Parathyroid adenoma (tissue), 2 donors: ENCODE data around the gene IKZF2.

Experiments
- H2AFZ ChIP-seq: fragments of 300-600 bp; sonication (generic); one replicate; pipeline ENCODE4 v1.7.0; 2017; ENCODE audit warnings: antibody characterized with exemption, mild to moderate bottlenecking
- H3K27ac ChIP-seq: fragments of 300-600 bp; sonication (generic); one replicate; pipeline ENCODE4 v1.7.0; 2017
- H3K27me3 ChIP-seq: fragments of 300-600 bp; sonication (generic); one replicate; pipeline ENCODE4 v1.7.0; 2017; ENCODE audit warnings: low read length; ENCODE audit not compliant: control insufficient read depth, insufficient read depth
- H3K36me3 ChIP-seq: fragments of 300-600 bp; sonication (generic); one replicate; pipeline ENCODE4 v1.7.0; 2017; ENCODE audit warnings: low read length; ENCODE audit not compliant: control insufficient read depth, insufficient read depth
- H3K4me1 ChIP-seq: fragments of 300-600 bp; sonication (generic); one replicate; pipeline ENCODE4 v1.7.0; 2017; ENCODE audit warnings: control low read depth
- H3K4me2 ChIP-seq: fragments of 300-600 bp; sonication (generic); one replicate; pipeline ENCODE4 v1.7.0; 2017; ENCODE audit warnings: low read length
- H3K4me3 ChIP-seq: fragments of 300-600 bp; sonication (generic); one replicate; pipeline ENCODE4 v1.7.0; 2017; ENCODE audit warnings: low read depth, low read length
- H3K79me2 ChIP-seq: fragments of 300-600 bp; sonication (generic); one replicate; pipeline ENCODE4 v1.7.0; 2017; ENCODE audit warnings: control low read depth
- H3K9ac ChIP-seq: fragments of 300-600 bp; sonication (generic); one replicate; pipeline ENCODE4 v1.7.0; 2017; ENCODE audit warnings: mild to moderate bottlenecking
- H3K9me3 ChIP-seq: fragments of 300-600 bp; sonication (generic); one replicate; pipeline ENCODE4 v1.7.0; 2017; ENCODE audit warnings: low read length; ENCODE audit not compliant: control insufficient read depth
- CTCF ChIP-seq: fragments of 300-600 bp; sonication (generic); IDR thresholded peaks from one replicate; pipeline ENCODE4 v1.7.0; 2017; ENCODE audit warnings: antibody characterized with exemption, mild to moderate bottlenecking
- donor health status: primary hyperparathyroidism.

IKZF2 gene

GRCh38 chr2:213150315-213151097 is 906 bp downstream of the IKZF2 start:
- Histone ChIP-seq H3K4me1 (peaks cover 5% of the 10 kb centered on the region), H3K79me2 (no peaks in the 10 kb centered on the region), H3K27me3 (no peaks in the 10 kb centered on the region), H3K9me3 (no peaks in the 10 kb centered on the region), H2AFZ (peak overlapping the region; percentile 92), H3K4me2 (peak overlapping the region; percentile 95), H3K27ac (peak overlapping the region; percentile 84), H3K9ac (no peak overlapping the region), H3K4me3 (peak overlapping the region; percentile 89), H3K36me3 (no peaks in the 10 kb centered on the region)
- no peak for TF ChIP-seq CTCF

- Histone ChIP-seq H3K9ac (no peak overlapping the region), H3K27ac (peak overlapping the region; percentile 59), H3K4me1 (peaks cover 5% of the 10 kb centered on the region)
These were observed 1.5 kb downstream of the IKZF2 start for GRCh38 chr2:213149949-213150314.

GRCh38 chr2:213149294-213149875 is 2.0 kb downstream of the IKZF2 start:
- peak overlapping the region; percentile 89 for H3K4me3 ChIP-seq
- peak overlapping the region; percentile 59 for H3K27ac ChIP-seq
- TF ChIP-seq CTCF, result no peak
- peak overlapping the region; percentile 92 for H2AFZ ChIP-seq
- H3K4me2 ChIP-seq, result peak overlapping the region; percentile 77
- H3K36me3 ChIP-seq, result no peaks in the 10 kb centered on the region
- peaks cover 5% of the 10 kb centered on the region for H3K4me1 ChIP-seq
- no peaks in the 10 kb centered on the region for H3K27me3 ChIP-seq
- no peaks in the 10 kb centered on the region for H3K9me3 ChIP-seq
- H3K79me2 ChIP-seq, result no peaks in the 10 kb centered on the region
- H3K9ac ChIP-seq, result no peak overlapping the region

More at GRCh38 chr2:213149949-213150314, 1.5 kb downstream of the IKZF2 start:
- no peaks in the 10 kb centered on the region for H3K27me3 ChIP-seq
- H3K9me3 ChIP-seq, result no peaks in the 10 kb centered on the region
- TF ChIP-seq CTCF, result no peak
- H3K4me3 ChIP-seq, result peak overlapping the region; percentile 89
- peak overlapping the region; percentile 92 for H2AFZ ChIP-seq
- peak overlapping the region; percentile 77 for H3K4me2 ChIP-seq
- no peaks in the 10 kb centered on the region for H3K36me3 ChIP-seq
- H3K79me2 ChIP-seq, result no peaks in the 10 kb centered on the region

- Histone ChIP-seq H3K4me3 (peak overlapping the region; percentile 89), H3K27me3 (no peaks in the 10 kb centered on the region), H3K79me2 (no peaks in the 10 kb centered on the region), H2AFZ (no peak overlapping the region), H3K27ac (no peak overlapping the region), H3K9ac (no peak overlapping the region), H3K9me3 (no peaks in the 10 kb centered on the region), H3K4me1 (peaks cover 5% of the 10 kb centered on the region), H3K4me2 (peak overlapping the region; percentile 77), H3K36me3 (no peaks in the 10 kb centered on the region)
- TF ChIP-seq CTCF, result no peak
These were observed 2.7 kb downstream of the IKZF2 start for GRCh38 chr2:213148572-213149261.
